Astrocyte of the spinal cord (primary cell): ENCODE data around the gene FKRP.

Source experiments
- DNase-seq: peaks from one replicate; pipeline ENCODE4 v3.0.0; 2011; ENCODE audit warnings: low read depth, low spot score
- H3K4me3 ChIP-seq: 2 replicates; pipeline ENCODE4 v1.5.1; 2011; ENCODE audit warnings: low read depth, mild to moderate bottlenecking, low read length, moderate library complexity
- CTCF ChIP-seq: IDR thresholded peaks from 2 replicates; pipeline ENCODE4 v1.5.1; 2012; ENCODE audit warnings: low read depth, mild to moderate bottlenecking, low read length, inconsistent platforms
- in situ Hi-C: cut with HindIII; loops from 2 replicates; pipeline ENCODE4 v1.10.0; 2017; ENCODE audit warnings: low sequenced_read_pairs

The FKRP gene

GRCh38 chr19:46727757-46728156, 18.1 kb upstream of the FKRP start:
- no peak for DNase-seq
- no peak for TF ChIP-seq CTCF
- no peak overlapping the region for H3K4me3 ChIP-seq
- in situ Hi-C loops, result no loop called here

GRCh38 chr19:46728208-46728607, 17.6 kb upstream of the FKRP start:
- H3K4me3 ChIP-seq, result no peak overlapping the region
- in situ Hi-C loops, result no loop called here
- no peak for DNase-seq
- TF ChIP-seq CTCF, result no peak

GRCh38 chr19:46728693-46729339, 17.0 kb upstream of the FKRP start:
- TF ChIP-seq CTCF, result peak; percentile 98
- DNase-seq, result peak; percentile 48
- in situ Hi-C loops, result no loop called here
- no peak overlapping the region for H3K4me3 ChIP-seq

GRCh38 chr19:46729696-46730095, 16.2 kb upstream of the FKRP start:
- in situ Hi-C loops, result no loop called here
- DNase-seq, result no peak
- TF ChIP-seq CTCF, result no peak
- no peak overlapping the region for H3K4me3 ChIP-seq

GRCh38 chr19:46730187-46730586, 15.7 kb upstream of the FKRP start:
- no peak for DNase-seq
- in situ Hi-C loops, result no loop called here
- H3K4me3 ChIP-seq, result no peak overlapping the region
- no peak for TF ChIP-seq CTCF

- H3K4me3 ChIP-seq, result no peak overlapping the region
- TF ChIP-seq CTCF, result no peak
- no peak for DNase-seq
- in situ Hi-C loops, result no loop called here
These were observed 15.3 kb upstream of the FKRP start for GRCh38 chr19:46730595-46730994.
